ENCODE measurements around the gene CGNL1. TPM values are rescaled to one million over a fixed set of nuclear protein-coding genes. Genes with fewer than 3 reads are reported as not detected.

CGNL1 gene
- total RNA-seq, 1 experiment from 2014 or later = 34.6 TPM

DNA sequence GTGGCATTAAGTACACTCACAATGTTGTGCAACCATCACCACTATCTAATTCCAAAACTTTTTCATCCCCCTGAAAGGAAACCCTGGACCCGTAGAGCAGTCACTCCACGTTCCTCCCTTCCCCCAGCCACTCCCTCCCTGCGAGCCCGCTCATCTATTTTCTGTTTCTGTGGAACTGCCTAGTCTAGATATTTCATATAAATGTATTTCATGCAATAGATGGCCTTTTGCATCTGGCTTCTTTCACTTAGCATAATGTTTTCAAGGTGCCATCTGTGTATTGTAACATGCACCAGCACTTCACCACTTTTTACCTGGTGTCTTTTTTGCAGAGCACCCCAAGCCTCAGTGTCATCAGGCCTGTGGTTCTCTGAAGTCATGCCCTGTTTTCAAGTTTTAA is 10.7 kb downstream of the CGNL1 start:
- no peak overlapping the region for H3T11ph ChIP-seq (ENCODE audit: low read length)
- H2BK12ac ChIP-seq (ENCODE audit: insufficient read length, low read depth, low read length) = no peak overlapping the region
- Mint-ChIP-seq H3K27ac (peak overlapping the region; percentile 49 to 100 (median 99)), H3K4me3 (peak overlapping the region; percentile 54 to 74; a peak in 4 of 5 replicates), H3K36me3 (ENCODE audit: insufficient read depth in 1 of 3, low read depth in 3 of 3) (peaks cover 2 to 7% (median 5%) of the 10 kb centered on the region in 3 experiments; a peak in 6 of 7 replicates), H3K9me3 (no peaks in the 10 kb centered on the region), H3K4me1 (peaks cover 78 to 82% of the 10 kb centered on the region in 2 experiments), H3K27me3 (ENCODE audit: low read depth) (no peaks in the 10 kb centered on the region; the same call in 1 of the 2 replicates)
- no peak overlapping the region for H4K8ac ChIP-seq (replicated peaks; ENCODE audit: insufficient read length, low read depth, low read length)
- no peak overlapping the region for H2AK5ac ChIP-seq (ENCODE audit: insufficient read length, low read length)
- H2AFZ ChIP-seq (ENCODE audit: low read length) = no peak overlapping the region
- H2BK15ac ChIP-seq (ENCODE audit: low read depth, low read length) = no peak overlapping the region
- peaks cover 23% of the 10 kb centered on the region; the same call in 1 of the 2 replicates for H3K79me2 ChIP-seq (ENCODE audit: insufficient read depth, low read length)
- no peak overlapping the region for H3K4ac ChIP-seq (ENCODE audit: low read depth, low read length)
- TF ChIP-seq CTCF (conservative IDR thresholded peaks at IDR 0.05) = no peak
- no peak overlapping the region for H2BK120ac ChIP-seq (ENCODE audit: low read depth, low read length, poor library complexity, severe bottlenecking)
- H3K56ac ChIP-seq (ENCODE audit: insufficient read length, low read depth, low read length) = no peak overlapping the region
- no peaks in the 10 kb centered on the region for H3K9me3 ChIP-seq (ENCODE audit: control insufficient read depth, low read depth, low read length)
- WGBS (ENCODE audit: extremely low coverage, insufficient read length, low lambda C conversion rate) = no CpG with 5 or more reads among the region's 4 CpGs
- H3K79me1 ChIP-seq (ENCODE audit: insufficient read depth, low read depth, low read length, poor library complexity, severe bottlenecking) = no peaks in the 10 kb centered on the region
- H2BK5ac ChIP-seq (ENCODE audit: insufficient read length, low read length) = no peak overlapping the region
- H2BK20ac ChIP-seq (ENCODE audit: low read depth, low read length, poor library complexity, severe bottlenecking) = no peak overlapping the region
- no peak overlapping the region for H3K14ac ChIP-seq (ENCODE audit: insufficient read depth, low read length)
- H4K91ac ChIP-seq (ENCODE audit: insufficient read length, low read depth, low read length) = no peak overlapping the region
- peak overlapping the region; percentile 83 for H3K27ac ChIP-seq (ENCODE audit: insufficient read length, low read depth, low read length)
- no peaks in the 10 kb centered on the region for H3K27me3 ChIP-seq (ENCODE audit: insufficient read depth, low read length)
- H4K20me1 ChIP-seq (ENCODE audit: control insufficient read depth, insufficient read depth, insufficient read length) = no peaks in the 10 kb centered on the region
- no peak overlapping the region for H3K18ac ChIP-seq (ENCODE audit: insufficient read length, low read depth, low read length)
- DNase-seq = no peak
- H3K9ac ChIP-seq (ENCODE audit: extremely low read depth, insufficient read length, low read length) = no peak overlapping the region
- peaks cover 15% of the 10 kb centered on the region for H3K23me2 ChIP-seq (ENCODE audit: insufficient read length, low read depth, low read length, poor library complexity, severe bottlenecking)
- no peak overlapping the region for H3K23ac ChIP-seq (ENCODE audit: insufficient read length, low read depth, low read length)
- no peak overlapping the region for H4K5ac ChIP-seq (ENCODE audit: insufficient read length, low read depth, low read length)
- peaks cover 27% of the 10 kb centered on the region; the same call in 1 of the 2 replicates for H3K4me1 ChIP-seq (ENCODE audit: insufficient read depth, low read length)
- peak overlapping the region; percentile 83 for H3K4me2 ChIP-seq (ENCODE audit: insufficient read depth, insufficient read length, low read length)
